GM12874 (cell line): ENCODE measurements around the gene C19orf85.

Experiments used
- CTCF ChIP-seq: IDR thresholded peaks from 2 replicates; pipeline ENCODE4 v1.5.1; 2011; ENCODE audit warnings: low read depth, mild to moderate bottlenecking, control low read depth, low read length, moderate library complexity; ENCODE audit not compliant: insufficient read depth

C19orf85 gene

GRCh38 chr19:55486971-55487923 is 22.7 kb upstream of the C19orf85 start:
- TF ChIP-seq CTCF, result no peak

GRCh38 chr19:55486043-55486970 is 21.8 kb upstream of the C19orf85 start:
- TF ChIP-seq CTCF, result no peak

- TF ChIP-seq CTCF, result no peak
Measured at GRCh38 chr19:55485439-55486011, 21.0 kb upstream of the C19orf85 start.

GRCh38 chr19:55484593-55485438 is 20.3 kb upstream of the C19orf85 start, which contains the start of gene NAT14:
TSS of gene NAT14 (plus strand) at chr19:55485188. CDS start at chr19:55485709, 521 bp downstream.
- no peak for TF ChIP-seq CTCF

GRCh38 chr19:55483706-55484592 is 19.4 kb upstream of the C19orf85 start:
- TF ChIP-seq CTCF, result no peak
